Measurements from ENCODE around the gene LINC01488.

The LINC01488 gene

GRCh38 chr11:69465236-69466000 is 16.0 kb upstream of the LINC01488 start:
- DNase-seq = no peak

GRCh38 chr11:69466039-69466438 is 15.4 kb upstream of the LINC01488 start:
- no peak for DNase-seq

GRCh38 chr11:69467196-69467595 is 14.3 kb upstream of the LINC01488 start:
- no peak for DNase-seq

GRCh38 chr11:69467646-69468045 is 13.8 kb upstream of the LINC01488 start:
- no peak for DNase-seq

- DNase-seq = no peak
Measured at GRCh38 chr11:69468221-69468620, 13.2 kb upstream of the LINC01488 start.

GRCh38 chr11:69468911-69469885 is 12.3 kb upstream of the LINC01488 start:
- no peak for DNase-seq

GRCh38 chr11:69470301-69470700 is 11.2 kb upstream of the LINC01488 start:
- no peak for DNase-seq

GRCh38 chr11:69470793-69471728 is 10.4 kb upstream of the LINC01488 start:
- DNase-seq = no peak

- no peak for DNase-seq
Measured at GRCh38 chr11:69471729-69472540, 9.5 kb upstream of the LINC01488 start.

GRCh38 chr11:69472541-69473275 is 8.8 kb upstream of the LINC01488 start:
- DNase-seq = no peak

GRCh38 chr11:69473276-69473845 is 8.1 kb upstream of the LINC01488 start:
- no peak for DNase-seq

GRCh38 chr11:69474736-69475135 is 6.7 kb upstream of the LINC01488 start:
- no peak for DNase-seq

GRCh38 chr11:69475141-69475865 is 6.2 kb upstream of the LINC01488 start:
- no peak for DNase-seq

- DNase-seq = no peak
Measured at GRCh38 chr11:69475866-69476471, 5.5 kb upstream of the LINC01488 start.

GRCh38 chr11:69476509-69476961 is 4.9 kb upstream of the LINC01488 start:
- no peak for DNase-seq

GRCh38 chr11:69477086-69477485 is 4.4 kb upstream of the LINC01488 start:
- DNase-seq = no peak

- DNase-seq = no peak
Measured at GRCh38 chr11:69479591-69480271, 1.7 kb upstream of the LINC01488 start.

GRCh38 chr11:69480547-69481392 is 693 bp upstream of the LINC01488 start:
- DNase-seq = no peak

All from GOT3 (cell line).